Tibial artery (tissue), 4 donors: ENCODE results near the gene TMPRSS9.

Experiments used
- DNase-seq, 2 donors: peaks; one replicate each; pipeline ENCODE4 v3.0.0-alpha.2; 2019
- H3K27ac ChIP-seq, 2 donors: fragments of 200-600 bp; sonication (generic) in 1 of 2; 1 replicate in 1 of 2; 2 replicates in 1 of 2; pipeline ENCODE4 v1.5.1; 2018 to 2019; ENCODE audit warnings: mild to moderate bottlenecking in 1 of 2
- H3K27me3 ChIP-seq, 2 donors: fragments of 200-600 bp; sonication (generic) in 1 of 2; one replicate each; pipeline versions ENCODE4 v1.5.1 to v1.6.0; 2016 to 2019
- H3K36me3 ChIP-seq, 3 donors: fragments of 200-600 bp; sonication (generic) in 2 of 3; one replicate each; pipeline ENCODE4 v1.5.1; 2016 to 2019; ENCODE audit warnings: mild to moderate bottlenecking in 2 of 3
- H3K4me1 ChIP-seq, 4 donors: fragments of 200-600 bp; sonication (generic) in 2 of 4; 1 replicate in 3 of 4; 2 replicates in 1 of 4; pipeline ENCODE4 v1.5.1; 2016 to 2019
- H3K4me3 ChIP-seq, 2 donors: fragments of 200-600 bp; sonication (generic) in 1 of 2; 1 replicate in 1 of 2; 2 replicates in 1 of 2; pipeline ENCODE4 v1.5.1; 2018 to 2019; ENCODE audit warnings: mild to moderate bottlenecking in 2 of 2
- H3K9me3 ChIP-seq, 3 donors: fragments of 200-600 bp; sonication (generic) in 1 of 3; one replicate each; pipeline ENCODE4 v1.5.1; 2016 to 2019
- CTCF ChIP-seq, 2 experiments: fragments of 200-600 bp in 1 of 2; fragments of 450-650 bp in 1 of 2; IDR thresholded peaks; one replicate each; pipeline ENCODE4 v1.5.1; 2017 to 2019; ENCODE audit warnings: antibody characterized with exemption in 2 of 2, mild to moderate bottlenecking in 1 of 2, moderate library complexity in 1 of 2
- intact Hi-C: fragments of 100-400 bp; cut with DNase I; formaldehyde crosslinking; loops from one replicate; pipeline ENCODE4 v1.15.0; 2023; ENCODE audit warnings: low total_unique reads

Gene TMPRSS9

GRCh38 chr19:2330255-2330631 lies 29.8 kb upstream of the TMPRSS9 start:
- Histone ChIP-seq H3K36me3 (peaks cover 0 to 10% (median 4%) of the 10 kb centered on the region in 3 donors), H3K4me3 (no peak overlapping the region), H3K9me3 (no peaks in the 10 kb centered on the region), H3K27me3 (no peaks in the 10 kb centered on the region), H3K4me1 (peaks cover 0 to 71% (median 37%) of the 10 kb centered on the region in 4 donors), H3K27ac (no peak overlapping the region)
- DNase-seq = no peak
- no peak for TF ChIP-seq CTCF (IDR thresholded peaks at IDR 0.05)
- intact Hi-C loops = no loop called here

GRCh38 chr19:2330632-2331284 lies 29.3 kb upstream of the TMPRSS9 start:
- Histone ChIP-seq H3K27ac (no peak overlapping the region), H3K4me3 (no peak overlapping the region), H3K9me3 (no peaks in the 10 kb centered on the region), H3K36me3 (peaks cover 0 to 5% (median 0%) of the 10 kb centered on the region in 3 donors), H3K4me1 (peaks cover 0 to 67% (median 37%) of the 10 kb centered on the region in 4 donors), H3K27me3 (no peaks in the 10 kb centered on the region)
- intact Hi-C loops = no loop called here
- DNase-seq = no peak
- no peak for TF ChIP-seq CTCF (IDR thresholded peaks at IDR 0.05)

GRCh38 chr19:2331601-2332246 lies 28.3 kb upstream of the TMPRSS9 start:
- Histone ChIP-seq H3K27me3 (no peaks in the 10 kb centered on the region), H3K4me1 (peaks cover 0 to 60% (median 35%) of the 10 kb centered on the region in 4 donors), H3K4me3 (no peak overlapping the region), H3K36me3 (no peaks in the 10 kb centered on the region), H3K27ac (no peak overlapping the region), H3K9me3 (no peaks in the 10 kb centered on the region)
- no peak for TF ChIP-seq CTCF (IDR thresholded peaks at IDR 0.05)
- no peak for DNase-seq
- intact Hi-C loops = no loop called here

- Histone ChIP-seq H3K27me3 (no peaks in the 10 kb centered on the region), H3K36me3 (peaks cover 0 to 3% (median 0%) of the 10 kb centered on the region in 3 donors), H3K9me3 (no peaks in the 10 kb centered on the region), H3K27ac (no peak overlapping the region), H3K4me1 (peaks cover 0 to 52% (median 27%) of the 10 kb centered on the region in 4 donors), H3K4me3 (no peak overlapping the region)
- TF ChIP-seq CTCF (IDR thresholded peaks at IDR 0.05) = no peak
- intact Hi-C loops = no loop called here
- DNase-seq = no peak
Observed at GRCh38 chr19:2332341-2333026, 27.6 kb upstream of the TMPRSS9 start.

GRCh38 chr19:2333027-2333806 lies 26.8 kb upstream of the TMPRSS9 start:
- Histone ChIP-seq H3K36me3 (peaks cover 0 to 7% (median 0%) of the 10 kb centered on the region in 3 donors), H3K9me3 (no peaks in the 10 kb centered on the region), H3K4me1 (peaks cover 0 to 47% (median 22%) of the 10 kb centered on the region in 4 donors), H3K27me3 (no peaks in the 10 kb centered on the region), H3K27ac (no peak overlapping the region), H3K4me3 (no peak overlapping the region)
- intact Hi-C loops = no loop called here
- TF ChIP-seq CTCF (IDR thresholded peaks at IDR 0.05) = no peak
- DNase-seq = no peak
